Upper lobe of left lung (tissue), 6 donors: ENCODE results near the gene CCSER2. TPM values are rescaled to one million over a fixed set of nuclear protein-coding genes. Genes with fewer than 3 reads are reported as not detected.

Source experiments
- ATAC-seq, 2 donors: fragments of 200-7000 bp; cut with Tn5 transposase; one replicate each; pipeline ENCODE4 v1.9.1; 2022; ENCODE audit warnings: mild to moderate bottlenecking in 2 of 2, moderate library complexity in 2 of 2; ENCODE audit not compliant: low FRiP score in 2 of 2
- DNase-seq, 2 donors: peaks; one replicate each; pipeline ENCODE4 v3.0.0-alpha.2; 2019 to 2020
- H3K27ac ChIP-seq, 4 donors: fragments of 200-600 bp; sonication (generic); one replicate each; pipeline ENCODE4 v1.5.1; 2016 to 2019
- H3K27me3 ChIP-seq, 4 donors: fragments of 200-600 bp; sonication (generic); one replicate each; pipeline ENCODE4 v1.5.1; 2017 to 2019
- H3K36me3 ChIP-seq, 4 donors: fragments of 200-600 bp; sonication (generic); one replicate each; pipeline ENCODE4 v1.5.1; 2016 to 2019
- H3K4me1 ChIP-seq, 4 donors: fragments of 200-600 bp; sonication (generic); one replicate each; pipeline ENCODE4 v1.5.1; 2018 to 2019
- H3K4me3 ChIP-seq, 4 donors: fragments of 200-600 bp; sonication (generic); one replicate each; pipeline ENCODE4 v1.5.1; 2017 to 2019; ENCODE audit warnings: mild to moderate bottlenecking in 2 of 4, moderate library complexity in 1 of 4
- H3K9me3 ChIP-seq, 4 donors: fragments of 200-600 bp; sonication (generic); one replicate each; pipeline ENCODE4 v1.5.1; 2018 to 2019
- EP300 ChIP-seq, 4 donors: sonication (generic); formaldehyde crosslinking; IDR thresholded peaks; one replicate each; pipeline ENCODE4 v1.5.1; 2017; ENCODE audit warnings: antibody characterized with exemption in 4 of 4, control low read depth in 2 of 4
- POLR2A ChIP-seq, 4 donors: fragments of 450-650 bp; IDR thresholded peaks; one replicate each; pipeline ENCODE4 v1.5.1; 2016 to 2017; ENCODE audit warnings: antibody characterized with exemption in 4 of 4, mild to moderate bottlenecking in 2 of 4
- POLR2AphosphoS5 ChIP-seq, 2 donors: sonication (generic); formaldehyde crosslinking; IDR thresholded peaks; one replicate each; pipeline ENCODE4 v1.5.1; 2017; ENCODE audit warnings: antibody characterized with exemption in 2 of 2
- WGBS, 2 donors: methylation state at CpG; one replicate each; pipeline ENCODE4 v1.1.5; 2017 to 2018; 5-methylcytosine and 5-hydroxymethylcytosine counted together
- total RNA-seq, 6 donors: library from RNA; depleted of rRNA in 4 of 6; stranded (reverse); fragments of >200 nt in 4 of 6; gene quantifications; one replicate each; pipeline versions ENCODE4 v1.1.0 to v1.2.1, GENCODE V29; 2016 to 2021
- TF ChIP-seq, protein P1 (sequence below), 6 experiments: fragments of 450-650 bp in 4 of 6; fragments of 200-600 bp in 2 of 6; sonication (generic) in 2 of 6; IDR thresholded peaks; one replicate each; pipeline ENCODE4 v1.5.1; 2016 to 2019; ENCODE audit warnings: antibody characterized with exemption in 6 of 6
- donor health status: DM: no; HTN: no; CAD: no; lungs with moderate emphysema.
- donor health status: DM: no; HTN: yes; CAD: no; lungs with severe emphysema.

CCSER2 gene
- total RNA-seq, 6 donors from 2014 or later, result 28.7 to 78.9 (median 52.6) TPM

DNA sequence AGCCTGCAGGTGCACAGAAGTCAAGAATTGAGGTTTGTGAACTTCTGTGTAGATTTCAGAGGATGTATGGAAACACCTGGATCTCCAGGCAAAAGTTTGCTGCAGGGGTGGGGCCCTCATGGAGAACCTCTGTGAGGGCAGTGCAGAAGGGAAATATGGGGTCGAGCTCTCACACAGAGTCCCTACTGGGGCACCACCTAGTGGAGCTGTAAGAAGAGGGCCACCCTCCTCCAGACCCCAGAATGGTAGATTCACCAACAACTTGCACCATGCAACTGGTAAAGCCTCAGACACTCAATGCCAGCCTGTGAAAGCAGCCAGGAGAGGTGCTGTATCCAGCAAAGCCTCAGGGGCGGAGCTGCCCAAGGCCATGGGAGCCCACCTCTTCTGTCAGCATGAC is 205.8 kb downstream of the CCSER2 start:
- Histone ChIP-seq H3K36me3 (no peaks in the 10 kb centered on the region), H3K9me3 (no peaks in the 10 kb centered on the region), H3K27me3 (no peaks in the 10 kb centered on the region), H3K4me3 (no peak overlapping the region), H3K4me1 (peaks cover 0 to 5% (median 0%) of the 10 kb centered on the region in 4 donors), H3K27ac (no peak overlapping the region)
- 72 to 80% methylated on average over 1 to 2 of the region's 2 CpGs for WGBS, 2 donors
- DNase-seq, result no peak
- ATAC-seq, result no peak
- TF ChIP-seq, protein P1, sequence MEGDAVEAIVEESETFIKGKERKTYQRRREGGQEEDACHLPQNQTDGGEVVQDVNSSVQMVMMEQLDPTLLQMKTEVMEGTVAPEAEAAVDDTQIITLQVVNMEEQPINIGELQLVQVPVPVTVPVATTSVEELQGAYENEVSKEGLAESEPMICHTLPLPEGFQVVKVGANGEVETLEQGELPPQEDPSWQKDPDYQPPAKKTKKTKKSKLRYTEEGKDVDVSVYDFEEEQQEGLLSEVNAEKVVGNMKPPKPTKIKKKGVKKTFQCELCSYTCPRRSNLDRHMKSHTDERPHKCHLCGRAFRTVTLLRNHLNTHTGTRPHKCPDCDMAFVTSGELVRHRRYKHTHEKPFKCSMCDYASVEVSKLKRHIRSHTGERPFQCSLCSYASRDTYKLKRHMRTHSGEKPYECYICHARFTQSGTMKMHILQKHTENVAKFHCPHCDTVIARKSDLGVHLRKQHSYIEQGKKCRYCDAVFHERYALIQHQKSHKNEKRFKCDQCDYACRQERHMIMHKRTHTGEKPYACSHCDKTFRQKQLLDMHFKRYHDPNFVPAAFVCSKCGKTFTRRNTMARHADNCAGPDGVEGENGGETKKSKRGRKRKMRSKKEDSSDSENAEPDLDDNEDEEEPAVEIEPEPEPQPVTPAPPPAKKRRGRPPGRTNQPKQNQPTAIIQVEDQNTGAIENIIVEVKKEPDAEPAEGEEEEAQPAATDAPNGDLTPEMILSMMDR (IDR thresholded peaks at IDR 0.05), result peak in 1 of 6 experiments; percentile 9
- TF ChIP-seq POLR2AphosphoS5 (IDR thresholded peaks at IDR 0.05), result no peak
- TF ChIP-seq POLR2A (IDR thresholded peaks at IDR 0.05), result no peak

DNA sequence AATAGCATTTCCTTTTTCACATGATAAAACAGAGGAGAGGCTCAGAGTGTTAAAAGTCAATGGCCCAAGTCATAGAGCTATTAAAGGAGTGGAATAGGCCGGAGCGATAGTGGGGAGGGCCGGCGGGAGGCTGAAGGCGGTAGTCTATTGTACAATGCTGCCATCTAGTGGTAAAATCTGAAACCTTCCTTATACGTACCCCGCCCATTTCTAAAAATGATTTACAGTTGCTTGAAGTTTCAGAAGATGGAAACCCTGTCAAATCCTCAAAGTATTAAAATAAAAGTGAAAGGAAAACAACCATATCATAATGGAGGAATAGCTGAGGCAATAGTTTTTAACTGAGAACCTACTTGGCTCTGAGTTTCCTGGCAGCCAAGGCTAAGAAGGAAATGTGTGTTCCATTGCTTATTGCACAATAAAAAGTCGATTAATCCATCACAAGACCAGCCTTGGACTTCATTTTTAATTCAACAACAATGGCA is 209.1 kb downstream of the CCSER2 start:
- ATAC-seq (peak; percentile 82 to 85), DNase-seq (peak in 1 of 2 donors; percentile 45)
- no peak overlapping the region for H3K27ac ChIP-seq
- peaks cover 0 to 3% (median 0%) of the 10 kb centered on the region in 4 donors for H3K27me3 ChIP-seq
- no peaks in the 10 kb centered on the region for H3K9me3 ChIP-seq
- no peaks in the 10 kb centered on the region for H3K36me3 ChIP-seq
- TF ChIP-seq, protein P1 (IDR thresholded peaks at IDR 0.05), result peak; percentile 52 to 84 (median 76)
- TF ChIP-seq EP300 (IDR thresholded peaks at IDR 0.05), result no peak
- 10% methylated on average over 8 of the region's 8 CpGs for WGBS, 2 donors
- H3K4me1 ChIP-seq, result peaks cover 4 to 18% (median 7%) of the 10 kb centered on the region in 4 donors
- no peak overlapping the region for H3K4me3 ChIP-seq

DNA sequence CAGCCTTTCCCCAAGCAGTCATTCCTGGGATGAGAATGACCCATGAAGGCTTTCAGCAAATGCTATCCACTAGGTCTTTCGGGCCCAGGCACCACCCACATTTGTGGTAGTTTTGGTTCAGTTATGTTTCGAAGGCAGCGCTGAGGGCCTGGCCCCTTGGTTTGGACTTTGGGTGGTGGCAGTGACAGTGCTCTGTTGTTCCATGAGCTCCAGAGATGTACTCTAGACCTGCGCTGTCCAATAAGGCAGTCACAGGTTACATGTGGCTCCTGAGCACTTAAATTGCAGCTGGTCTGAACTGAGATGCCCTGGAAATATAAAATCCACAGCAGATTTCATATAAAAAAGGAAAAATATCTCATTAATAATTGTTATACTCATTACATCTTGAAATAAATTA is 209.6 kb downstream of the CCSER2 start:
- Histone ChIP-seq H3K4me3 (no peak overlapping the region), H3K4me1 (peaks cover 4 to 18% (median 7%) of the 10 kb centered on the region in 4 donors), H3K9me3 (no peaks in the 10 kb centered on the region), H3K27ac (no peak overlapping the region), H3K27me3 (peaks cover 0 to 3% (median 0%) of the 10 kb centered on the region in 4 donors), H3K36me3 (no peaks in the 10 kb centered on the region)
- ATAC-seq (no peak), DNase-seq (no peak)
- WGBS, 2 donors, result 82 to 87% methylated on average over 1 to 4 of the region's 4 CpGs
- TF ChIP-seq EP300 (IDR thresholded peaks at IDR 0.05) (no peak), POLR2AphosphoS5 (IDR thresholded peaks at IDR 0.05) (no peak), POLR2A (IDR thresholded peaks at IDR 0.05) (no peak)
- TF ChIP-seq, protein P1 (IDR thresholded peaks at IDR 0.05), result no peak

DNA sequence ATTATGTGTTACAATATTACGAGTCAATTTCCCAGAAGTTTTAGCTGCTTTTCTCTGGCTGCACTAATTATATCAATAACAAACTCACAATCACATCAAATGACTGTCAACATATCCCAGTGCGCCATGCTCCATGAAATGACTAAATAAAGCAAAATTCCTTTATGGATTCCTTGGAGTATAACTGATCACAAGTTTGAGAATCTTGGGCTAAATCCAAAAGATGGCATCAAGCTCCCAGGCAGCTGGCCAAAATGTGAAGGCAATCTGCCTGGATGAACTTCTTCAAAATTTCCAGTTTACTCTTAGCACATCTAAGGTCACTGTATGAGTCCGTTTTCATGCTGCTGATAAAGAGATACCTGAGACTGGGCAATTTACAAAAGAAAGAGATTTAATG is 210.8 kb downstream of the CCSER2 start:
- H3K4me1 ChIP-seq, result peaks cover 4 to 18% (median 7%) of the 10 kb centered on the region in 4 donors
- no peak for TF ChIP-seq POLR2A (IDR thresholded peaks at IDR 0.05)
- TF ChIP-seq, protein P1 (IDR thresholded peaks at IDR 0.05), result no peak
- TF ChIP-seq POLR2AphosphoS5 (IDR thresholded peaks at IDR 0.05), result no peak
- no peak for TF ChIP-seq EP300 (IDR thresholded peaks at IDR 0.05)
- H3K4me3 ChIP-seq, result no peak overlapping the region
- ATAC-seq, result no peak
- WGBS, 2 donors, result 73 to 76% methylated on average over 3 of the region's 3 CpGs
- peaks cover 0 to 3% (median 0%) of the 10 kb centered on the region in 4 donors for H3K27me3 ChIP-seq
- no peaks in the 10 kb centered on the region for H3K36me3 ChIP-seq
- H3K9me3 ChIP-seq, result no peaks in the 10 kb centered on the region
- H3K27ac ChIP-seq, result no peak overlapping the region
- DNase-seq, result no peak

DNA sequence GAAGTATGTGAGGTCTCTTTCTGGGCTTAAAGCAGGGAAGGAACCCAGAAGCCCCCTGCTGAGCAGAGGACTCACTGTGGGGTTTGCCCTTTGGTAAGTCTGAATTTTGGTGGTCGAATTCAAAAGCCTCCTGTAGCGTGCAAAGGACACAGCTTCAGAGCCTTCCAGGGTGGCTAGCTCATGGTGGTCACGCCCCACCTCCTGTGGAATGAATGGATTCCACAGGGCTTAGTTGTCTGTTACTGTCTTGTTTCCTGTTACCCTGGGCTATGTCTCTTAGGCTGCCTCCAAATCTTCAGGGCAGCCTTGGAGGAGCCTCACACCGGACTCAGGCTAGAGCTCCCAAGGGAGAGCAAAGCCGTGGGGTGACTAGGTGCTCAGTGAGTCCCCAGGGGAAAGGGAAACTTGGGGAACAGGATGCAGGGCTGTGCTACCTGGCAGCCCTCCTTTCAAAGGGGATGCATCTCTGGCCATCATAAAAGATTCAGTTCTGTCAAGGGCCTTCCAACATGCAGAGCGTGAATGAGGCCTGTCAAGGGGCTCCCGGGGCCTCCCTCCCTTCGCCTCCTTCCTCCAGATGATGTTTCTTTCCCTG is 211.7 kb downstream of the CCSER2 start:
- DNase-seq (no peak), ATAC-seq (peak in 1 of 2 donors; percentile 11)
- H3K4me1 ChIP-seq, result peaks cover 4 to 18% (median 7%) of the 10 kb centered on the region in 4 donors
- H3K9me3 ChIP-seq, result no peaks in the 10 kb centered on the region
- peaks cover 0 to 3% (median 0%) of the 10 kb centered on the region in 4 donors for H3K27me3 ChIP-seq
- H3K4me3 ChIP-seq, result peak overlapping the region in 3 of 4 donors; percentile 33 to 48 (median 48)
- no peaks in the 10 kb centered on the region for H3K36me3 ChIP-seq
- WGBS, 2 donors, result 35 to 57% methylated on average over 5 to 8 of the region's 8 CpGs
- H3K27ac ChIP-seq, result no peak overlapping the region
- TF ChIP-seq, protein P1 (IDR thresholded peaks at IDR 0.05), result no peak
- TF ChIP-seq POLR2AphosphoS5 (IDR thresholded peaks at IDR 0.05), result no peak
- no peak for TF ChIP-seq EP300 (IDR thresholded peaks at IDR 0.05)
- no peak for TF ChIP-seq POLR2A (IDR thresholded peaks at IDR 0.05)
